Measurements from ENCODE around the gene UBAP2L.

The UBAP2L gene

GRCh38 chr1:154182344-154183045 is 38.3 kb upstream of the UBAP2L start:
- H3K27me3 ChIP-seq (ENCODE audit: insufficient read depth, low read length): no peaks in the 10 kb centered on the region
- H3K9me3 ChIP-seq (ENCODE audit: insufficient read depth, low read depth, low read length): no peaks in the 10 kb centered on the region
- H3K4me1 ChIP-seq (ENCODE audit: insufficient read depth, low read length): peaks cover 54% of the 10 kb centered on the region
- H3K36me3 ChIP-seq (ENCODE audit: insufficient read depth, low read length): peaks cover 24% of the 10 kb centered on the region
- peak overlapping the region; percentile 83 for H3K9ac ChIP-seq (ENCODE audit: low read depth, low read length)
- H3K4me3 ChIP-seq (ENCODE audit: low read length): peak overlapping the region; percentile 97
- peak overlapping the region; percentile 79 for H3K27ac ChIP-seq (ENCODE audit: low read depth, low read length)
- under 1% methylated on average over 35 of the region's 35 CpGs for WGBS

- WGBS: 6% methylated on average over 41 of the region's 41 CpGs
- no peaks in the 10 kb centered on the region for H3K9me3 ChIP-seq (ENCODE audit: insufficient read depth, low read depth, low read length)
- H3K9ac ChIP-seq (ENCODE audit: low read depth, low read length): peak overlapping the region; percentile 83
- H3K27ac ChIP-seq (ENCODE audit: low read depth, low read length): peak overlapping the region; percentile 81
- no peaks in the 10 kb centered on the region for H3K27me3 ChIP-seq (ENCODE audit: insufficient read depth, low read length)
- peaks cover 55% of the 10 kb centered on the region for H3K4me1 ChIP-seq (ENCODE audit: insufficient read depth, low read length)
- H3K4me3 ChIP-seq (ENCODE audit: low read length): peak overlapping the region; percentile 97
- peaks cover 17% of the 10 kb centered on the region for H3K36me3 ChIP-seq (ENCODE audit: insufficient read depth, low read length)
These were observed 37.5 kb upstream of the UBAP2L start for GRCh38 chr1:154183046-154183915.

GRCh38 chr1:154186177-154186576 is 34.6 kb upstream of the UBAP2L start:
- H3K4me1 ChIP-seq (ENCODE audit: insufficient read depth, low read length): peaks cover 27% of the 10 kb centered on the region
- peak overlapping the region; percentile 46 for H3K9ac ChIP-seq (ENCODE audit: low read depth, low read length)
- no peaks in the 10 kb centered on the region for H3K36me3 ChIP-seq (ENCODE audit: insufficient read depth, low read length)
- peak overlapping the region; percentile 35; the same call in 1 of the 2 replicates for H3K4me3 ChIP-seq (ENCODE audit: low read length)
- no peaks in the 10 kb centered on the region for H3K9me3 ChIP-seq (ENCODE audit: insufficient read depth, low read depth, low read length)
- 67% methylated on average over 1 of the region's 1 CpG for WGBS
- H3K27ac ChIP-seq (ENCODE audit: low read depth, low read length): peak overlapping the region; percentile 96; the same call in 1 of the 2 replicates
- H3K27me3 ChIP-seq (ENCODE audit: insufficient read depth, low read length): no peaks in the 10 kb centered on the region

GRCh38 chr1:154186852-154187501 is 33.8 kb upstream of the UBAP2L start:
- peak overlapping the region; percentile 35 for H3K4me3 ChIP-seq (ENCODE audit: low read length)
- WGBS: 26% methylated on average over 2 of the region's 2 CpGs
- H3K9me3 ChIP-seq (ENCODE audit: insufficient read depth, low read depth, low read length): no peaks in the 10 kb centered on the region
- H3K27ac ChIP-seq (ENCODE audit: low read depth, low read length): peak overlapping the region; percentile 96
- H3K36me3 ChIP-seq (ENCODE audit: insufficient read depth, low read length): no peaks in the 10 kb centered on the region
- no peaks in the 10 kb centered on the region for H3K27me3 ChIP-seq (ENCODE audit: insufficient read depth, low read length)
- H3K4me1 ChIP-seq (ENCODE audit: insufficient read depth, low read length): peaks cover 24% of the 10 kb centered on the region
- H3K9ac ChIP-seq (ENCODE audit: low read depth, low read length): peak overlapping the region; percentile 46

GRCh38 chr1:154190550-154190949 is 30.2 kb upstream of the UBAP2L start:
- Histone ChIP-seq H3K27ac (ENCODE audit: low read depth, low read length) (no peak overlapping the region), H3K9me3 (ENCODE audit: insufficient read depth, low read depth, low read length) (no peaks in the 10 kb centered on the region), H3K4me1 (ENCODE audit: insufficient read depth, low read length) (peaks cover 23% of the 10 kb centered on the region), H3K36me3 (ENCODE audit: insufficient read depth, low read length) (no peaks in the 10 kb centered on the region), H3K9ac (ENCODE audit: low read depth, low read length) (no peak overlapping the region), H3K27me3 (ENCODE audit: insufficient read depth, low read length) (no peaks in the 10 kb centered on the region), H3K4me3 (ENCODE audit: low read length) (no peak overlapping the region)
- WGBS: 83% methylated on average over 1 of the region's 1 CpG

- H3K27me3 ChIP-seq (ENCODE audit: insufficient read depth, low read length): no peaks in the 10 kb centered on the region
- H3K9ac ChIP-seq (ENCODE audit: low read depth, low read length): no peak within 1 kb of the TSS
- no peak within 1 kb of the TSS for H3K4me3 ChIP-seq (ENCODE audit: low read length)
- no peaks in the 10 kb centered on the region for H3K9me3 ChIP-seq (ENCODE audit: insufficient read depth, low read depth, low read length)
- 67% methylated on average over 1 of the region's 1 CpG for WGBS
- peaks cover 8% of the 10 kb centered on the region for H3K4me1 ChIP-seq (ENCODE audit: insufficient read depth, low read length)
- no peaks in the 10 kb centered on the region for H3K36me3 ChIP-seq (ENCODE audit: insufficient read depth, low read length)
- H3K27ac ChIP-seq (ENCODE audit: low read depth, low read length): no peak within 1 kb of the TSS
These were observed 28.7 kb upstream of the UBAP2L start, which contains the start of gene TPM3 for GRCh38 chr1:154191990-154192461. Gene TPM3, minus strand, starts transcription at chr1:154192100. Its CDS starts 82 bp downstream, at chr1:154192018.

GRCh38 chr1:154192476-154192875 is 28.3 kb upstream of the UBAP2L start:
- Histone ChIP-seq H3K9ac (ENCODE audit: low read depth, low read length) (no peak overlapping the region), H3K27ac (ENCODE audit: low read depth, low read length) (no peak overlapping the region), H3K4me1 (ENCODE audit: insufficient read depth, low read length) (peaks cover 4% of the 10 kb centered on the region), H3K36me3 (ENCODE audit: insufficient read depth, low read length) (no peaks in the 10 kb centered on the region), H3K4me3 (ENCODE audit: low read length) (no peak overlapping the region), H3K27me3 (ENCODE audit: insufficient read depth, low read length) (no peaks in the 10 kb centered on the region), H3K9me3 (ENCODE audit: insufficient read depth, low read depth, low read length) (no peaks in the 10 kb centered on the region)
- WGBS: 87% methylated on average over 1 of the region's 3 CpGs

GRCh38 chr1:154193821-154194220 is 26.9 kb upstream of the UBAP2L start:
- WGBS: 88% methylated on average over 8 of the region's 8 CpGs
- H3K4me1 ChIP-seq (ENCODE audit: insufficient read depth, low read length): no peaks in the 10 kb centered on the region
- no peak overlapping the region for H3K4me3 ChIP-seq (ENCODE audit: low read length)
- H3K36me3 ChIP-seq (ENCODE audit: insufficient read depth, low read length): no peaks in the 10 kb centered on the region
- no peaks in the 10 kb centered on the region for H3K27me3 ChIP-seq (ENCODE audit: insufficient read depth, low read length)
- H3K27ac ChIP-seq (ENCODE audit: low read depth, low read length): no peak overlapping the region
- H3K9me3 ChIP-seq (ENCODE audit: insufficient read depth, low read depth, low read length): no peaks in the 10 kb centered on the region
- no peak overlapping the region for H3K9ac ChIP-seq (ENCODE audit: low read depth, low read length)

- 22% methylated on average over 5 of the region's 5 CpGs for WGBS
- Histone ChIP-seq H3K4me1 (ENCODE audit: insufficient read depth, low read length) (peaks cover 5% of the 10 kb centered on the region; the same call in 1 of the 2 replicates), H3K36me3 (ENCODE audit: insufficient read depth, low read length) (no peaks in the 10 kb centered on the region), H3K9me3 (ENCODE audit: insufficient read depth, low read depth, low read length) (no peaks in the 10 kb centered on the region), H3K9ac (ENCODE audit: low read depth, low read length) (no peak overlapping the region), H3K4me3 (ENCODE audit: low read length) (peak overlapping the region; percentile 25), H3K27me3 (ENCODE audit: insufficient read depth, low read length) (no peaks in the 10 kb centered on the region), H3K27ac (ENCODE audit: low read depth, low read length) (no peak overlapping the region)
These were observed 21.8 kb upstream of the UBAP2L start for GRCh38 chr1:154198756-154199562.

- Histone ChIP-seq H3K4me3 (ENCODE audit: low read length) (peak overlapping the region; percentile 25; the same call in 1 of the 2 replicates), H3K9ac (ENCODE audit: low read depth, low read length) (no peak overlapping the region), H3K27me3 (ENCODE audit: insufficient read depth, low read length) (no peaks in the 10 kb centered on the region), H3K27ac (ENCODE audit: low read depth, low read length) (no peak overlapping the region), H3K4me1 (ENCODE audit: insufficient read depth, low read length) (peaks cover 5% of the 10 kb centered on the region; the same call in 1 of the 2 replicates), H3K36me3 (ENCODE audit: insufficient read depth, low read length) (no peaks in the 10 kb centered on the region), H3K9me3 (ENCODE audit: insufficient read depth, low read depth, low read length) (no peaks in the 10 kb centered on the region)
- 92% methylated on average over 3 of the region's 3 CpGs for WGBS
These were observed 21.2 kb upstream of the UBAP2L start for GRCh38 chr1:154199563-154199879.

Measured in HUES64 (cell line).